Neural cell (in vitro differentiated cells): Measurements from ENCODE around the gene MCC.

Source experiments
- EP300 ChIP-seq: fragments of 450-650 bp; conservative IDR thresholded peaks from 2 replicates; pipeline ENCODE4 v1.6.1; 2014; ENCODE audit warnings: antibody characterized with exemption, mild to moderate bottlenecking, moderate library complexity; ENCODE audit not compliant: poor library complexity, severe bottlenecking
- EZH2 ChIP-seq: fragments of 200-600, 300-800 bp; shearing (Covaris generic), sonication (generic); IDR thresholded peaks from 2 replicates; pipeline ENCODE4 v1.6.1; 2014; ENCODE audit warnings: antibody characterized with exemption, low read length, borderline replicate concordance, mild to moderate bottlenecking; ENCODE audit not compliant: insufficient read depth, poor library complexity, severe bottlenecking
- MXI1 ChIP-seq: fragments of 450-650 bp; conservative IDR thresholded peaks from 2 replicates; pipeline ENCODE4 v1.6.1; 2014; ENCODE audit warnings: antibody characterized with exemption, mild to moderate bottlenecking; ENCODE audit not compliant: poor library complexity, severe bottlenecking
- TF ChIP-seq, protein P1 (sequence below): fragments of 450-650 bp; IDR thresholded peaks from 2 replicates; pipeline ENCODE4 v1.5.1; 2014; ENCODE audit warnings: antibody characterized with exemption, mild to moderate bottlenecking, moderate library complexity; ENCODE audit not compliant: poor library complexity, severe bottlenecking
- TF ChIP-seq, protein P2 (sequence below): IDR thresholded peaks from 2 replicates; pipeline ENCODE4 v1.6.1; 2012; ENCODE audit warnings: borderline replicate concordance

DNA sequence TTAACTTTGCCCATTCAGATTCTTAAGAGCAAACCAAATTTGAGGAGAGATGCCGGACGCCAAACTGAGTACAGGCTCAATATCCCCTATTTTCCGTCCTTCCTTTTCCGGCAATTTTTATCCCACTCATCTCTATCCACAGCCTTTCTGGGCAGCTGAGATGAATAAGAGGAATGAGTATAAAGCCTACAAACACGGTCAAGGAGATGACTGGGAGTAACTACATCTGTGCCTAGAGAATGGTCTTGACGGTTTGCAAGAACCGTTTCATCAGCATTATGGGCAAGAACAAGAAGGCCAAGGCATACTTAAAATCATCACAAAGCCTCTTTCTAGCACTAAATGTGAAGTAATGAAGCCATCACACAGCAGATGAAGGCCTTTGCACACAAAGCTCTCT lies 284.3 kb downstream of the MCC start:
- TF ChIP-seq, protein P1, sequence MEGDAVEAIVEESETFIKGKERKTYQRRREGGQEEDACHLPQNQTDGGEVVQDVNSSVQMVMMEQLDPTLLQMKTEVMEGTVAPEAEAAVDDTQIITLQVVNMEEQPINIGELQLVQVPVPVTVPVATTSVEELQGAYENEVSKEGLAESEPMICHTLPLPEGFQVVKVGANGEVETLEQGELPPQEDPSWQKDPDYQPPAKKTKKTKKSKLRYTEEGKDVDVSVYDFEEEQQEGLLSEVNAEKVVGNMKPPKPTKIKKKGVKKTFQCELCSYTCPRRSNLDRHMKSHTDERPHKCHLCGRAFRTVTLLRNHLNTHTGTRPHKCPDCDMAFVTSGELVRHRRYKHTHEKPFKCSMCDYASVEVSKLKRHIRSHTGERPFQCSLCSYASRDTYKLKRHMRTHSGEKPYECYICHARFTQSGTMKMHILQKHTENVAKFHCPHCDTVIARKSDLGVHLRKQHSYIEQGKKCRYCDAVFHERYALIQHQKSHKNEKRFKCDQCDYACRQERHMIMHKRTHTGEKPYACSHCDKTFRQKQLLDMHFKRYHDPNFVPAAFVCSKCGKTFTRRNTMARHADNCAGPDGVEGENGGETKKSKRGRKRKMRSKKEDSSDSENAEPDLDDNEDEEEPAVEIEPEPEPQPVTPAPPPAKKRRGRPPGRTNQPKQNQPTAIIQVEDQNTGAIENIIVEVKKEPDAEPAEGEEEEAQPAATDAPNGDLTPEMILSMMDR: no peak
- TF ChIP-seq, protein P2, sequence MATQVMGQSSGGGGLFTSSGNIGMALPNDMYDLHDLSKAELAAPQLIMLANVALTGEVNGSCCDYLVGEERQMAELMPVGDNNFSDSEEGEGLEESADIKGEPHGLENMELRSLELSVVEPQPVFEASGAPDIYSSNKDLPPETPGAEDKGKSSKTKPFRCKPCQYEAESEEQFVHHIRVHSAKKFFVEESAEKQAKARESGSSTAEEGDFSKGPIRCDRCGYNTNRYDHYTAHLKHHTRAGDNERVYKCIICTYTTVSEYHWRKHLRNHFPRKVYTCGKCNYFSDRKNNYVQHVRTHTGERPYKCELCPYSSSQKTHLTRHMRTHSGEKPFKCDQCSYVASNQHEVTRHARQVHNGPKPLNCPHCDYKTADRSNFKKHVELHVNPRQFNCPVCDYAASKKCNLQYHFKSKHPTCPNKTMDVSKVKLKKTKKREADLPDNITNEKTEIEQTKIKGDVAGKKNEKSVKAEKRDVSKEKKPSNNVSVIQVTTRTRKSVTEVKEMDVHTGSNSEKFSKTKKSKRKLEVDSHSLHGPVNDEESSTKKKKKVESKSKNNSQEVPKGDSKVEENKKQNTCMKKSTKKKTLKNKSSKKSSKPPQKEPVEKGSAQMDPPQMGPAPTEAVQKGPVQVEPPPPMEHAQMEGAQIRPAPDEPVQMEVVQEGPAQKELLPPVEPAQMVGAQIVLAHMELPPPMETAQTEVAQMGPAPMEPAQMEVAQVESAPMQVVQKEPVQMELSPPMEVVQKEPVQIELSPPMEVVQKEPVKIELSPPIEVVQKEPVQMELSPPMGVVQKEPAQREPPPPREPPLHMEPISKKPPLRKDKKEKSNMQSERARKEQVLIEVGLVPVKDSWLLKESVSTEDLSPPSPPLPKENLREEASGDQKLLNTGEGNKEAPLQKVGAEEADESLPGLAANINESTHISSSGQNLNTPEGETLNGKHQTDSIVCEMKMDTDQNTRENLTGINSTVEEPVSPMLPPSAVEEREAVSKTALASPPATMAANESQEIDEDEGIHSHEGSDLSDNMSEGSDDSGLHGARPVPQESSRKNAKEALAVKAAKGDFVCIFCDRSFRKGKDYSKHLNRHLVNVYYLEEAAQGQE: no peak
- no peak for TF ChIP-seq EP300
- no peak for TF ChIP-seq EZH2
- no peak for TF ChIP-seq MXI1
